Measurements from ENCODE around the gene GABRP.

GRCh38 chr5:170821257-170821800 is 37.8 kb downstream of the GABRP start:
- TF ChIP-seq POLR2A (IDR thresholded peaks at IDR 0.05) (no peak), POLR2AphosphoS5 (IDR thresholded peaks at IDR 0.05) (peak; percentile 13)

All from prostate gland (tissue), 1 donor.